Neural cell (in vitro differentiated cells): ENCODE results near the gene NDUFB7. TPM values are rescaled to one million over a fixed set of nuclear protein-coding genes. Genes with fewer than 3 reads are reported as not detected.

Experiments
- H2AFZ ChIP-seq: fragments of 200-600, 300-800 bp; sonication (generic), shearing (Covaris generic); 2 replicates; pipeline ENCODE4 v1.6.0; 2014; ENCODE audit warnings: low read depth, mild to moderate bottlenecking, antibody characterized with exemption, low read length, moderate library complexity
- H3F3A ChIP-seq: fragments of 200-600 bp; shearing (Covaris generic); 2 replicates; pipeline ENCODE4 v1.6.1; 2016; ENCODE audit warnings: mild to moderate bottlenecking, moderate library complexity, mixed read lengths, antibody characterized with exemption, low read length; ENCODE audit not compliant: insufficient read depth, poor library complexity, severe bottlenecking
- H3K27ac ChIP-seq: fragments of 200-600, 300-800 bp; sonication (generic), shearing (Covaris generic); 2 replicates; pipeline ENCODE4 v1.5.1; 2014; ENCODE audit warnings: mild to moderate bottlenecking, low read length, moderate library complexity
- H3K27me3 ChIP-seq: fragments of 300-800, 200-600 bp; sonication (generic), shearing (Covaris generic); 2 replicates; pipeline ENCODE4 v1.6.0; 2014; ENCODE audit warnings: mild to moderate bottlenecking, low read depth, low read length, moderate library complexity; ENCODE audit not compliant: insufficient read depth
- H3K36me3 ChIP-seq: fragments of 300-800, 200-600 bp; sonication (generic), shearing (Covaris generic); 2 replicates; pipeline ENCODE4 v1.5.1; 2014; ENCODE audit warnings: mild to moderate bottlenecking, antibody characterized with exemption, low read length, moderate library complexity; ENCODE audit not compliant: insufficient read depth
- H3K4me2 ChIP-seq: fragments of 300-800, 200-600 bp; sonication (generic), shearing (Covaris generic); 2 replicates; pipeline ENCODE4 v1.6.0; 2014; ENCODE audit warnings: mild to moderate bottlenecking, low read length
- H3K4me3 ChIP-seq: fragments of 300-800, 200-600 bp; sonication (generic), shearing (Covaris generic); 2 replicates; pipeline ENCODE4 v1.5.1; 2014; ENCODE audit warnings: mild to moderate bottlenecking, low read length, moderate library complexity
- H3K79me2 ChIP-seq: fragments of 200-600 bp; shearing (Covaris generic); replicated peaks from 2 replicates; pipeline ENCODE4 v1.6.0; 2014; ENCODE audit warnings: mild to moderate bottlenecking, low read length, moderate library complexity; ENCODE audit not compliant: insufficient read depth
- H3K9ac ChIP-seq: fragments of 300-800, 200-600 bp; sonication (generic), shearing (Covaris generic); 2 replicates; pipeline ENCODE4 v1.6.1; 2016; ENCODE audit warnings: mild to moderate bottlenecking, low read length, mixed read lengths
- H3K9me2 ChIP-seq: fragments of 200-600 bp; shearing (Covaris generic); 2 replicates; pipeline ENCODE4 v1.6.1; 2016; ENCODE audit warnings: mild to moderate bottlenecking, low read length, mixed read lengths; ENCODE audit not compliant: insufficient read depth
- H3K9me3 ChIP-seq: fragments of 200-600, 300-800 bp; sonication (generic), shearing (Covaris generic); 2 replicates; pipeline ENCODE4 v1.6.1; 2016; ENCODE audit warnings: mild to moderate bottlenecking, mixed run types, low read length, moderate library complexity, mixed read lengths
- H4K20me1 ChIP-seq: fragments of 200-600 bp; shearing (Covaris generic); 2 replicates; pipeline ENCODE4 v1.6.1; 2016; ENCODE audit warnings: mild to moderate bottlenecking, mixed run types; ENCODE audit not compliant: insufficient read depth
- EP300 ChIP-seq: fragments of 450-650 bp; conservative IDR thresholded peaks from 2 replicates; pipeline ENCODE4 v1.6.1; 2014; ENCODE audit warnings: antibody characterized with exemption, mild to moderate bottlenecking, moderate library complexity; ENCODE audit not compliant: poor library complexity, severe bottlenecking
- EZH2 ChIP-seq: fragments of 200-600, 300-800 bp; shearing (Covaris generic), sonication (generic); IDR thresholded peaks from 2 replicates; pipeline ENCODE4 v1.6.1; 2014; ENCODE audit warnings: antibody characterized with exemption, low read length, borderline replicate concordance, mild to moderate bottlenecking; ENCODE audit not compliant: insufficient read depth, poor library complexity, severe bottlenecking
- MXI1 ChIP-seq: fragments of 450-650 bp; conservative IDR thresholded peaks from 2 replicates; pipeline ENCODE4 v1.6.1; 2014; ENCODE audit warnings: antibody characterized with exemption, mild to moderate bottlenecking; ENCODE audit not compliant: poor library complexity, severe bottlenecking
- RAD21 ChIP-seq: fragments of 450-650 bp; conservative IDR thresholded peaks from 2 replicates; pipeline ENCODE4 v1.6.1; 2014; ENCODE audit warnings: antibody characterized with exemption, mild to moderate bottlenecking, moderate library complexity
- SMC3 ChIP-seq: fragments of 450-650 bp; conservative IDR thresholded peaks from 2 replicates; pipeline ENCODE4 v1.6.1; 2014; ENCODE audit warnings: antibody characterized with exemption, mild to moderate bottlenecking, moderate library complexity; ENCODE audit not compliant: poor library complexity
- TAF1 ChIP-seq: IDR thresholded peaks from 2 replicates; pipeline ENCODE4 v1.6.1; 2012; ENCODE audit warnings: low read depth
- polyA plus RNA-seq: library from polyadenylated mRNA; depleted of rRNA; stranded (reverse); fragments of >200 nt; gene quantifications from 2 replicates; pipeline ENCODE4 v1.2.3, GENCODE V29; 2014
- TF ChIP-seq, protein P1 (sequence below): fragments of 450-650 bp; IDR thresholded peaks from 2 replicates; pipeline ENCODE4 v1.5.1; 2014; ENCODE audit warnings: antibody characterized with exemption, mild to moderate bottlenecking, moderate library complexity; ENCODE audit not compliant: poor library complexity, severe bottlenecking
- TF ChIP-seq, protein P2 (sequence below): IDR thresholded peaks from 2 replicates; pipeline ENCODE4 v1.6.1; 2012; ENCODE audit warnings: borderline replicate concordance

Gene NDUFB7
- polyA plus RNA-seq, 1 donor from 2014 or later = 615 TPM

- no peak overlapping the region for H3K4me3 ChIP-seq
- no peaks in the 10 kb centered on the region for H3K9me3 ChIP-seq
- H3K36me3 ChIP-seq = no peaks in the 10 kb centered on the region
- H3K27me3 ChIP-seq = no peaks in the 10 kb centered on the region
- H3K79me2 ChIP-seq = peaks cover 7% of the 10 kb centered on the region
- H3F3A ChIP-seq = no peaks in the 10 kb centered on the region
- TF ChIP-seq EZH2 = no peak
- TF ChIP-seq SMC3 = no peak
- TF ChIP-seq, protein P1, sequence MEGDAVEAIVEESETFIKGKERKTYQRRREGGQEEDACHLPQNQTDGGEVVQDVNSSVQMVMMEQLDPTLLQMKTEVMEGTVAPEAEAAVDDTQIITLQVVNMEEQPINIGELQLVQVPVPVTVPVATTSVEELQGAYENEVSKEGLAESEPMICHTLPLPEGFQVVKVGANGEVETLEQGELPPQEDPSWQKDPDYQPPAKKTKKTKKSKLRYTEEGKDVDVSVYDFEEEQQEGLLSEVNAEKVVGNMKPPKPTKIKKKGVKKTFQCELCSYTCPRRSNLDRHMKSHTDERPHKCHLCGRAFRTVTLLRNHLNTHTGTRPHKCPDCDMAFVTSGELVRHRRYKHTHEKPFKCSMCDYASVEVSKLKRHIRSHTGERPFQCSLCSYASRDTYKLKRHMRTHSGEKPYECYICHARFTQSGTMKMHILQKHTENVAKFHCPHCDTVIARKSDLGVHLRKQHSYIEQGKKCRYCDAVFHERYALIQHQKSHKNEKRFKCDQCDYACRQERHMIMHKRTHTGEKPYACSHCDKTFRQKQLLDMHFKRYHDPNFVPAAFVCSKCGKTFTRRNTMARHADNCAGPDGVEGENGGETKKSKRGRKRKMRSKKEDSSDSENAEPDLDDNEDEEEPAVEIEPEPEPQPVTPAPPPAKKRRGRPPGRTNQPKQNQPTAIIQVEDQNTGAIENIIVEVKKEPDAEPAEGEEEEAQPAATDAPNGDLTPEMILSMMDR = no peak
- no peak for TF ChIP-seq TAF1
- TF ChIP-seq EP300 = no peak
- TF ChIP-seq, protein P2, sequence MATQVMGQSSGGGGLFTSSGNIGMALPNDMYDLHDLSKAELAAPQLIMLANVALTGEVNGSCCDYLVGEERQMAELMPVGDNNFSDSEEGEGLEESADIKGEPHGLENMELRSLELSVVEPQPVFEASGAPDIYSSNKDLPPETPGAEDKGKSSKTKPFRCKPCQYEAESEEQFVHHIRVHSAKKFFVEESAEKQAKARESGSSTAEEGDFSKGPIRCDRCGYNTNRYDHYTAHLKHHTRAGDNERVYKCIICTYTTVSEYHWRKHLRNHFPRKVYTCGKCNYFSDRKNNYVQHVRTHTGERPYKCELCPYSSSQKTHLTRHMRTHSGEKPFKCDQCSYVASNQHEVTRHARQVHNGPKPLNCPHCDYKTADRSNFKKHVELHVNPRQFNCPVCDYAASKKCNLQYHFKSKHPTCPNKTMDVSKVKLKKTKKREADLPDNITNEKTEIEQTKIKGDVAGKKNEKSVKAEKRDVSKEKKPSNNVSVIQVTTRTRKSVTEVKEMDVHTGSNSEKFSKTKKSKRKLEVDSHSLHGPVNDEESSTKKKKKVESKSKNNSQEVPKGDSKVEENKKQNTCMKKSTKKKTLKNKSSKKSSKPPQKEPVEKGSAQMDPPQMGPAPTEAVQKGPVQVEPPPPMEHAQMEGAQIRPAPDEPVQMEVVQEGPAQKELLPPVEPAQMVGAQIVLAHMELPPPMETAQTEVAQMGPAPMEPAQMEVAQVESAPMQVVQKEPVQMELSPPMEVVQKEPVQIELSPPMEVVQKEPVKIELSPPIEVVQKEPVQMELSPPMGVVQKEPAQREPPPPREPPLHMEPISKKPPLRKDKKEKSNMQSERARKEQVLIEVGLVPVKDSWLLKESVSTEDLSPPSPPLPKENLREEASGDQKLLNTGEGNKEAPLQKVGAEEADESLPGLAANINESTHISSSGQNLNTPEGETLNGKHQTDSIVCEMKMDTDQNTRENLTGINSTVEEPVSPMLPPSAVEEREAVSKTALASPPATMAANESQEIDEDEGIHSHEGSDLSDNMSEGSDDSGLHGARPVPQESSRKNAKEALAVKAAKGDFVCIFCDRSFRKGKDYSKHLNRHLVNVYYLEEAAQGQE = no peak
- no peak overlapping the region for H2AFZ ChIP-seq
- H3K27ac ChIP-seq = no peak overlapping the region
- no peaks in the 10 kb centered on the region for H4K20me1 ChIP-seq
- no peak overlapping the region for H3K9ac ChIP-seq
- no peak overlapping the region for H3K4me2 ChIP-seq
- no peaks in the 10 kb centered on the region for H3K9me2 ChIP-seq
Measured at GRCh38 chr19:14525729-14526128, 46.1 kb downstream of the NDUFB7 start.

- H2AFZ ChIP-seq = no peak overlapping the region
- H3K9me2 ChIP-seq = no peaks in the 10 kb centered on the region
- no peak overlapping the region for H3K4me3 ChIP-seq
- H3K79me2 ChIP-seq = peaks cover 21% of the 10 kb centered on the region
- no peaks in the 10 kb centered on the region for H3F3A ChIP-seq
- no peak overlapping the region for H3K27ac ChIP-seq
- H3K36me3 ChIP-seq = no peaks in the 10 kb centered on the region
- no peaks in the 10 kb centered on the region for H4K20me1 ChIP-seq
- no peaks in the 10 kb centered on the region for H3K27me3 ChIP-seq
- no peak overlapping the region for H3K4me2 ChIP-seq
- TF ChIP-seq MXI1 = no peak
- TF ChIP-seq EP300 = no peak
- TF ChIP-seq, protein P2 = no peak
- no peak for TF ChIP-seq RAD21
- H3K9me3 ChIP-seq = no peaks in the 10 kb centered on the region
- no peak overlapping the region for H3K9ac ChIP-seq
Measured at GRCh38 chr19:14520543-14520942, 51.3 kb downstream of the NDUFB7 start.
